Osteoblast (primary cell): ENCODE results near the gene EYA3. TPM values are rescaled to one million over a fixed set of nuclear protein-coding genes. Genes with fewer than 3 reads are reported as not detected.
A peak's percentile ranks its signal among the peaks of the same experiment; 100 is the strongest.

Experiments used
- DNase-seq: peaks from one replicate; pipeline ENCODE4 v3.0.0; 2011; ENCODE audit warnings: low spot score, mixed read lengths; ENCODE audit not compliant: insufficient read length; ENCODE audit errors: missing footprints
- H2AFZ ChIP-seq: 2 replicates; pipeline ENCODE4 v1.6.0; 2011; ENCODE audit warnings: mild to moderate bottlenecking, low read length
- H3K27ac ChIP-seq: 2 replicates; pipeline ENCODE4 v1.5.1; 2011; ENCODE audit warnings: mild to moderate bottlenecking, low read depth, low read length, moderate library complexity
- H3K27me3 ChIP-seq: 2 replicates; pipeline ENCODE4 v1.6.0; 2012; ENCODE audit warnings: mild to moderate bottlenecking, control low read depth, inconsistent platforms, low read length, moderate library complexity; ENCODE audit not compliant: insufficient read depth
- H3K36me3 ChIP-seq: 2 replicates; pipeline ENCODE4 v1.5.1; 2011; ENCODE audit warnings: mild to moderate bottlenecking, low read length, control low read depth, moderate library complexity; ENCODE audit not compliant: insufficient read depth
- H3K4me1 ChIP-seq: 2 replicates; pipeline ENCODE4 v1.5.1; 2011; ENCODE audit warnings: mild to moderate bottlenecking, low read length, control low read depth, moderate library complexity; ENCODE audit not compliant: insufficient read depth
- H3K4me2 ChIP-seq: 2 replicates; pipeline ENCODE4 v1.6.0; 2011; ENCODE audit warnings: mild to moderate bottlenecking, low read length; ENCODE audit not compliant: insufficient read depth
- H3K4me3 ChIP-seq: fragments of 200-600 bp; sonication (generic); 3 replicates; pipeline ENCODE4 v1.5.1; 2012; ENCODE audit warnings: mild to moderate bottlenecking, low read length, inconsistent platforms; ENCODE audit not compliant: insufficient read depth
- H3K79me2 ChIP-seq: 2 replicates; pipeline ENCODE4 v1.6.0; 2012; ENCODE audit warnings: mild to moderate bottlenecking, low read length, control low read depth, inconsistent platforms; ENCODE audit not compliant: insufficient read depth
- H3K9me3 ChIP-seq: 2 replicates; pipeline ENCODE4 v1.5.1; 2011; ENCODE audit warnings: low read depth, low read length, control low read depth
- H4K20me1 ChIP-seq: 2 replicates; pipeline ENCODE4 v1.6.0; 2012; ENCODE audit warnings: mild to moderate bottlenecking, low read length, control low read depth; ENCODE audit not compliant: insufficient read depth
- total RNA-seq: library from RNA; depleted of rRNA; stranded (reverse); fragments of >200 nt; gene quantifications from 2 replicates; pipeline ENCODE4 v1.2.3, GENCODE V29; 2012
- TF ChIP-seq, protein P1 (sequence below): IDR thresholded peaks from 2 replicates; pipeline ENCODE4 v1.5.1; 2011; ENCODE audit warnings: mild to moderate bottlenecking, low read depth, low read length, moderate library complexity; ENCODE audit errors: extremely low read depth

Gene EYA3
- total RNA-seq, 1 donor, result 10.9 TPM

DNA sequence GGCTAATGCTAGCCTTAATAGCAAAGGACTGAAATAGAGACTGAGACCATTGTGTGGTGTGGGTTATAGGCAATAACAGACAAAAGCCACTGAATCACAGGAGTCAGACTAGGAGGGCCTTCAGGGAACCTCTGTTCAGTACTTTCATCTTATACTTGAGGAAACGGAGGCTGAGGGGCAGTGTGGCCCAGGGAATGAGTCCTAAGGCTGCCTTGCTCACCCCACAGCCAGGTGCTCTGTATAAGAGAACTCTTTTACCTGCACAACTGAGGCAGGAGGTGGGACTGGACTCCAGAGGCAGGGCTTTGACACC is 150.9 kb downstream of the EYA3 start:
- Histone ChIP-seq H3K9me3 (no peaks in the 10 kb centered on the region), H3K27me3 (peaks cover 17% of the 10 kb centered on the region), H4K20me1 (no peaks in the 10 kb centered on the region), H3K4me2 (no peak overlapping the region), H3K4me1 (peaks cover 17% of the 10 kb centered on the region), H3K27ac (no peak overlapping the region), H3K4me3 (no peak overlapping the region), H3K36me3 (no peaks in the 10 kb centered on the region), H3K79me2 (no peaks in the 10 kb centered on the region), H2AFZ (no peak overlapping the region)
- peak; percentile 52 for DNase-seq
- TF ChIP-seq, protein P1, sequence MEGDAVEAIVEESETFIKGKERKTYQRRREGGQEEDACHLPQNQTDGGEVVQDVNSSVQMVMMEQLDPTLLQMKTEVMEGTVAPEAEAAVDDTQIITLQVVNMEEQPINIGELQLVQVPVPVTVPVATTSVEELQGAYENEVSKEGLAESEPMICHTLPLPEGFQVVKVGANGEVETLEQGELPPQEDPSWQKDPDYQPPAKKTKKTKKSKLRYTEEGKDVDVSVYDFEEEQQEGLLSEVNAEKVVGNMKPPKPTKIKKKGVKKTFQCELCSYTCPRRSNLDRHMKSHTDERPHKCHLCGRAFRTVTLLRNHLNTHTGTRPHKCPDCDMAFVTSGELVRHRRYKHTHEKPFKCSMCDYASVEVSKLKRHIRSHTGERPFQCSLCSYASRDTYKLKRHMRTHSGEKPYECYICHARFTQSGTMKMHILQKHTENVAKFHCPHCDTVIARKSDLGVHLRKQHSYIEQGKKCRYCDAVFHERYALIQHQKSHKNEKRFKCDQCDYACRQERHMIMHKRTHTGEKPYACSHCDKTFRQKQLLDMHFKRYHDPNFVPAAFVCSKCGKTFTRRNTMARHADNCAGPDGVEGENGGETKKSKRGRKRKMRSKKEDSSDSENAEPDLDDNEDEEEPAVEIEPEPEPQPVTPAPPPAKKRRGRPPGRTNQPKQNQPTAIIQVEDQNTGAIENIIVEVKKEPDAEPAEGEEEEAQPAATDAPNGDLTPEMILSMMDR, result no peak

GRCh38 chr1:27936370-27936769 is 152.0 kb downstream of the EYA3 start:
- Histone ChIP-seq H3K4me2 (no peak overlapping the region), H3K27me3 (peaks cover 17% of the 10 kb centered on the region), H3K4me1 (peaks cover 24% of the 10 kb centered on the region), H4K20me1 (no peaks in the 10 kb centered on the region), H3K9me3 (no peaks in the 10 kb centered on the region), H3K4me3 (no peak overlapping the region), H2AFZ (no peak overlapping the region), H3K79me2 (no peaks in the 10 kb centered on the region), H3K27ac (no peak overlapping the region), H3K36me3 (no peaks in the 10 kb centered on the region)
- TF ChIP-seq, protein P1, result no peak
- DNase-seq, result no peak

GRCh38 chr1:27935721-27936120 is 152.7 kb downstream of the EYA3 start:
- DNase-seq, result no peak
- TF ChIP-seq, protein P1, result no peak
- Histone ChIP-seq H3K9me3 (no peaks in the 10 kb centered on the region), H3K79me2 (no peaks in the 10 kb centered on the region), H3K36me3 (no peaks in the 10 kb centered on the region), H3K4me3 (no peak overlapping the region), H3K4me2 (peak overlapping the region; percentile 78), H3K4me1 (peaks cover 24% of the 10 kb centered on the region), H3K27me3 (peaks cover 17% of the 10 kb centered on the region), H2AFZ (no peak overlapping the region), H4K20me1 (no peaks in the 10 kb centered on the region), H3K27ac (no peak overlapping the region)

GRCh38 chr1:27934818-27935549 is 153.4 kb downstream of the EYA3 start, which contains the start of gene SMPDL3B:
TSS of gene SMPDL3B (plus strand) at chr1:27935000. CDS start at chr1:27935184, 184 bp downstream.
- no peak within 1 kb of the TSS for H3K27ac ChIP-seq
- H3K4me3 ChIP-seq, result peak within 1 kb of the TSS; percentile 40
- no peaks in the 10 kb centered on the region for H3K36me3 ChIP-seq
- peaks cover 17% of the 10 kb centered on the region for H3K27me3 ChIP-seq
- no peaks in the 10 kb centered on the region for H3K9me3 ChIP-seq
- H2AFZ ChIP-seq, result peak within 1 kb of the TSS; percentile 72
- peak within 1 kb of the TSS; percentile 78 for H3K4me2 ChIP-seq
- DNase-seq, result peak; percentile 36
- no peaks in the 10 kb centered on the region for H3K79me2 ChIP-seq
- H4K20me1 ChIP-seq, result no peaks in the 10 kb centered on the region
- TF ChIP-seq, protein P1, result no peak
- peaks cover 24% of the 10 kb centered on the region for H3K4me1 ChIP-seq
